ENCODE measurements around the gene ANKRD66.

DNA sequence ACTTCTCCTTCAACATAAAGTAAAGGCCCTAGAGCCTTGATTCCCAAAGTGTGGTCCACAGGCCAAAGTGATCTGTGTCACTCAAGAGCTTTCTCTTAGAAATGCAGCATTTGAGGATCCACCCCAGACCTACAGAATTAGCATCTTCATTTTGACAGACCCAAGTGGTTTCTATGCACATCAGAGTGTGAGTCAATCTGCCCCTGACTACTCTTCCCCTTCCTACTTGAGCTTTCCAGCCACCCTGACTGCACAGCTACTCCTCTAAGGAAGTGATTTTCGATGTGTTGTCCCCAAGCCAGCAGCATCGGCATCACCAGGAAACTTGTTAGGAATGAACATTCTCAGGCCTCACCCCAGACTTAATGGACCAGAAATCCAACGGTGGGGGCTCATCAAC lies 49.1 kb downstream of the ANKRD66 start:
- TF ChIP-seq, protein P1, sequence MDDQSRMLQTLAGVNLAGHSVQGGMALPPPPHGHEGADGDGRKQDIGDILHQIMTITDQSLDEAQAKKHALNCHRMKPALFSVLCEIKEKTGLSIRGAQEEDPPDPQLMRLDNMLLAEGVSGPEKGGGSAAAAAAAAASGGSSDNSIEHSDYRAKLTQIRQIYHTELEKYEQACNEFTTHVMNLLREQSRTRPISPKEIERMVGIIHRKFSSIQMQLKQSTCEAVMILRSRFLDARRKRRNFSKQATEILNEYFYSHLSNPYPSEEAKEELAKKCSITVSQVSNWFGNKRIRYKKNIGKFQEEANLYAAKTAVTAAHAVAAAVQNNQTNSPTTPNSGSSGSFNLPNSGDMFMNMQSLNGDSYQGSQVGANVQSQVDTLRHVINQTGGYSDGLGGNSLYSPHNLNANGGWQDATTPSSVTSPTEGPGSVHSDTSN (CRISPR knock-in tag; IDR thresholded peaks at IDR 0.05) = no peak
- TF ChIP-seq RBAK (tag by site-specific recombination; IDR thresholded peaks at IDR 0.05) (no peak), ZNF768 (tag by site-specific recombination; IDR thresholded peaks at IDR 0.05) (no peak), SCRT1 (tag by site-specific recombination; IDR thresholded peaks at IDR 0.05; ENCODE audit: borderline replicate concordance) (no peak), ZNF544 (tag by site-specific recombination; IDR thresholded peaks at IDR 0.05) (no peak)
- TF ChIP-seq, protein P2, sequence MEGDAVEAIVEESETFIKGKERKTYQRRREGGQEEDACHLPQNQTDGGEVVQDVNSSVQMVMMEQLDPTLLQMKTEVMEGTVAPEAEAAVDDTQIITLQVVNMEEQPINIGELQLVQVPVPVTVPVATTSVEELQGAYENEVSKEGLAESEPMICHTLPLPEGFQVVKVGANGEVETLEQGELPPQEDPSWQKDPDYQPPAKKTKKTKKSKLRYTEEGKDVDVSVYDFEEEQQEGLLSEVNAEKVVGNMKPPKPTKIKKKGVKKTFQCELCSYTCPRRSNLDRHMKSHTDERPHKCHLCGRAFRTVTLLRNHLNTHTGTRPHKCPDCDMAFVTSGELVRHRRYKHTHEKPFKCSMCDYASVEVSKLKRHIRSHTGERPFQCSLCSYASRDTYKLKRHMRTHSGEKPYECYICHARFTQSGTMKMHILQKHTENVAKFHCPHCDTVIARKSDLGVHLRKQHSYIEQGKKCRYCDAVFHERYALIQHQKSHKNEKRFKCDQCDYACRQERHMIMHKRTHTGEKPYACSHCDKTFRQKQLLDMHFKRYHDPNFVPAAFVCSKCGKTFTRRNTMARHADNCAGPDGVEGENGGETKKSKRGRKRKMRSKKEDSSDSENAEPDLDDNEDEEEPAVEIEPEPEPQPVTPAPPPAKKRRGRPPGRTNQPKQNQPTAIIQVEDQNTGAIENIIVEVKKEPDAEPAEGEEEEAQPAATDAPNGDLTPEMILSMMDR (tag by site-specific recombination; IDR thresholded peaks at IDR 0.05) = no peak
- TF ChIP-seq, protein P3, sequence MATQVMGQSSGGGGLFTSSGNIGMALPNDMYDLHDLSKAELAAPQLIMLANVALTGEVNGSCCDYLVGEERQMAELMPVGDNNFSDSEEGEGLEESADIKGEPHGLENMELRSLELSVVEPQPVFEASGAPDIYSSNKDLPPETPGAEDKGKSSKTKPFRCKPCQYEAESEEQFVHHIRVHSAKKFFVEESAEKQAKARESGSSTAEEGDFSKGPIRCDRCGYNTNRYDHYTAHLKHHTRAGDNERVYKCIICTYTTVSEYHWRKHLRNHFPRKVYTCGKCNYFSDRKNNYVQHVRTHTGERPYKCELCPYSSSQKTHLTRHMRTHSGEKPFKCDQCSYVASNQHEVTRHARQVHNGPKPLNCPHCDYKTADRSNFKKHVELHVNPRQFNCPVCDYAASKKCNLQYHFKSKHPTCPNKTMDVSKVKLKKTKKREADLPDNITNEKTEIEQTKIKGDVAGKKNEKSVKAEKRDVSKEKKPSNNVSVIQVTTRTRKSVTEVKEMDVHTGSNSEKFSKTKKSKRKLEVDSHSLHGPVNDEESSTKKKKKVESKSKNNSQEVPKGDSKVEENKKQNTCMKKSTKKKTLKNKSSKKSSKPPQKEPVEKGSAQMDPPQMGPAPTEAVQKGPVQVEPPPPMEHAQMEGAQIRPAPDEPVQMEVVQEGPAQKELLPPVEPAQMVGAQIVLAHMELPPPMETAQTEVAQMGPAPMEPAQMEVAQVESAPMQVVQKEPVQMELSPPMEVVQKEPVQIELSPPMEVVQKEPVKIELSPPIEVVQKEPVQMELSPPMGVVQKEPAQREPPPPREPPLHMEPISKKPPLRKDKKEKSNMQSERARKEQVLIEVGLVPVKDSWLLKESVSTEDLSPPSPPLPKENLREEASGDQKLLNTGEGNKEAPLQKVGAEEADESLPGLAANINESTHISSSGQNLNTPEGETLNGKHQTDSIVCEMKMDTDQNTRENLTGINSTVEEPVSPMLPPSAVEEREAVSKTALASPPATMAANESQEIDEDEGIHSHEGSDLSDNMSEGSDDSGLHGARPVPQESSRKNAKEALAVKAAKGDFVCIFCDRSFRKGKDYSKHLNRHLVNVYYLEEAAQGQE (tag by site-specific recombination; IDR thresholded peaks at IDR 0.05) = no peak
